Mesendoderm (in vitro differentiated cells): ENCODE data around the gene TMEM221. TPM values are rescaled to one million over a fixed set of nuclear protein-coding genes. Genes with fewer than 3 reads are reported as not detected.

Experiments used
- DNase-seq: peaks from one replicate; pipeline ENCODE4 v3.0.0; 2013
- H2AK5ac ChIP-seq: 2 replicates; pipeline ENCODE4 v1.6.1; 2013; ENCODE audit warnings: low read length, inconsistent platforms
- H2BK120ac ChIP-seq: 2 replicates; pipeline ENCODE4 v1.6.1; 2013; ENCODE audit warnings: low read depth, mild to moderate bottlenecking, low read length, moderate library complexity, mixed read lengths
- H2BK15ac ChIP-seq: replicated peaks from 2 replicates; pipeline ENCODE4 v1.6.1; 2013; ENCODE audit warnings: low read depth, mild to moderate bottlenecking, moderate library complexity
- H2BK5ac ChIP-seq: 2 replicates; pipeline ENCODE4 v1.6.1; 2013; ENCODE audit warnings: low read length, inconsistent platforms
- H3K18ac ChIP-seq: 2 replicates; pipeline ENCODE4 v1.6.1; 2013; ENCODE audit warnings: mild to moderate bottlenecking, low read length, mixed read lengths
- H3K23ac ChIP-seq: one replicate; pipeline ENCODE4 v1.6.1; 2013; ENCODE audit warnings: low read length
- H3K27ac ChIP-seq: 2 replicates; pipeline ENCODE4 v1.5.1; 2013; ENCODE audit warnings: low read depth, mild to moderate bottlenecking, inconsistent platforms, low read length, moderate library complexity
- H3K27me3 ChIP-seq: 2 replicates; pipeline ENCODE4 v1.6.1; 2013; ENCODE audit warnings: low read length, control low read depth, mild to moderate bottlenecking, inconsistent platforms; ENCODE audit not compliant: insufficient read depth, poor library complexity
- H3K36me3 ChIP-seq: 2 replicates; pipeline ENCODE4 v1.6.1; 2013; ENCODE audit warnings: low read length, inconsistent platforms; ENCODE audit not compliant: control insufficient read depth, insufficient read depth
- H3K4ac ChIP-seq: one replicate; pipeline ENCODE4 v1.6.1; 2013; ENCODE audit warnings: low read depth, mild to moderate bottlenecking, low read length, moderate library complexity
- H3K4me1 ChIP-seq: 2 replicates; pipeline ENCODE4 v1.6.1; 2013; ENCODE audit warnings: low read depth, low read length, inconsistent platforms; ENCODE audit not compliant: control insufficient read depth
- H3K4me2 ChIP-seq: 2 replicates; pipeline ENCODE4 v1.6.1; 2013; ENCODE audit warnings: low read length
- H3K4me3 ChIP-seq: 2 replicates; pipeline ENCODE4 v1.5.1; 2013; ENCODE audit warnings: mild to moderate bottlenecking, low read length
- H3K56ac ChIP-seq: one replicate; pipeline ENCODE4 v1.6.1; 2013; ENCODE audit warnings: low read length
- H3K79me1 ChIP-seq: 2 replicates; pipeline ENCODE4 v1.6.1; 2013; ENCODE audit warnings: low read length, inconsistent platforms
- H3K79me2 ChIP-seq: 2 replicates; pipeline ENCODE4 v1.6.1; 2013; ENCODE audit warnings: mild to moderate bottlenecking, low read length; ENCODE audit not compliant: control insufficient read depth, insufficient read depth
- H3K9ac ChIP-seq: 2 replicates; pipeline ENCODE4 v1.6.1; 2013; ENCODE audit warnings: low read length, inconsistent platforms
- H4K5ac ChIP-seq: one replicate; pipeline ENCODE4 v1.6.1; 2013; ENCODE audit warnings: low read length
- H4K8ac ChIP-seq: one replicate; pipeline ENCODE4 v1.6.1; 2013; ENCODE audit warnings: low read depth, mild to moderate bottlenecking, control low read depth, low read length, moderate library complexity
- WGBS: extraction: QIAGEN DNeasy Blood & Tissue Kit; methylation state at CpG from one replicate; pipeline ENCODE4 v1.1.7; 2013; ENCODE audit warnings: low lambda C conversion rate, missing lambda C conversion rate; ENCODE audit not compliant: insufficient coverage; ENCODE audit errors: extremely low coverage; 5-methylcytosine and 5-hydroxymethylcytosine counted together
- polyA plus RNA-seq, 2 experiments: library from polyadenylated mRNA; stranded (reverse); fragments of 200-250 nt; gene quantifications; one replicate each; pipeline ENCODE4 v1.2.3, GENCODE V29; 2013

The TMEM221 gene
- polyA plus RNA-seq (2013, experiment 1 of 2), result 0.22 TPM
- polyA plus RNA-seq (2013, experiment 2 of 2), result 0.25 TPM

DNA sequence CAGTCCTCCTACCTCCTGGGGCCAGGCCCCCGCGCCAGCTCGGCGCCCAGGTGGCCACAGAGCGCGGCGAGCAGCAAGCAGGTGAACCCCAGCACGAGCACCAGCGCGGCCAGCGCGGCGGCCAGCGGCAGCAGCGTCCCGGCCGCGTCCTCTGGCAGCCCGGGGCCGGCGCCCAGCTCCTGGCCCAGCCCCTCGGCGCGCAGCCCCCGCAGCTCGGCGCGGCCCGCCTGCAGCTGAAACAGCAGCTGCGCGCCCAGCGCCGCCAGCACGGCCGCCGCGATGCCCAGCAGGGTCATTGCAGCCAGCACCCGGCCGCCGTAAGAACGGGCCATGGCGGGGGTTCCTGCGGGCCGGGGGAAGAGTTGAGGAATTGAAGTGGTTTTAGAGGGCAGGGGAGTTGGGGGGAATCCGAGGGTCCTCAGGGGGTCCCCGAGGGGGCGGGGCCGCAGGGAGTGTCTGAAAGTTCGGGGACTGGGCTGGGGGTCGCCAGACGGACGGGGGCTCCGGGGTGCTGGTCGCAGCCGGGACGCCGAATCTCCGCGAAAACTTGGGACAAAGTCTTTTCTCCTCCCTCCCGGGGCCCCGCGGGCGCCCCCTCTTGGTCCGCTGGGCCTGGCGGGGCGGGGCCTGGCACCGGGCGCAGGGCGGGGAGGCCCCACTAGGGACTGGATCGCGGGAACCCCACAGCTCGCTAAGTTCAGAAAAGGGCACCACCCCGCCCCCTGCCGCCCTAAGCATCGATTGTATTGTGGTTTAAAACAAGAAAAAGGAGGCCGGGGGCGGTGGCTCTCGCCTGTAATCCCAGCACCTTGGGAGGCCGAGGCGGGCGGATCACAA lies at the start of gene TMEM221:
Gene TMEM221, minus strand, starts transcription at position 538 of the 837 bp plus-strand sequence. Its CDS starts 206 bp downstream, at position 332.
- no peak within 1 kb of the TSS for H2BK120ac ChIP-seq
- H4K8ac ChIP-seq, result no peak within 1 kb of the TSS
- no peak within 1 kb of the TSS for H2BK5ac ChIP-seq
- no peak within 1 kb of the TSS for H3K27ac ChIP-seq
- H3K36me3 ChIP-seq, result no peaks in the 10 kb centered on the region
- peak within 1 kb of the TSS; percentile 53 for H3K9ac ChIP-seq
- no peak within 1 kb of the TSS for H4K5ac ChIP-seq
- peak within 1 kb of the TSS; percentile 17 for H3K4me3 ChIP-seq
- no peak within 1 kb of the TSS for H3K4ac ChIP-seq
- no peaks in the 10 kb centered on the region for H3K4me1 ChIP-seq
- H3K4me2 ChIP-seq, result peak within 1 kb of the TSS; percentile 43
- peak within 1 kb of the TSS; percentile 78 for H3K56ac ChIP-seq
- no CpG with 5 or more reads among the region's 81 CpGs for WGBS
- H2AK5ac ChIP-seq, result no peak within 1 kb of the TSS
- H3K27me3 ChIP-seq, result peaks cover 2% of the 10 kb centered on the region
- no peaks in the 10 kb centered on the region for H3K79me1 ChIP-seq
- H2BK15ac ChIP-seq, result no peak within 1 kb of the TSS
- peak; percentile 66 for DNase-seq
- H3K18ac ChIP-seq, result peak within 1 kb of the TSS; percentile 72
- H3K79me2 ChIP-seq, result no peaks in the 10 kb centered on the region
- H3K23ac ChIP-seq, result no peak within 1 kb of the TSS

DNA sequence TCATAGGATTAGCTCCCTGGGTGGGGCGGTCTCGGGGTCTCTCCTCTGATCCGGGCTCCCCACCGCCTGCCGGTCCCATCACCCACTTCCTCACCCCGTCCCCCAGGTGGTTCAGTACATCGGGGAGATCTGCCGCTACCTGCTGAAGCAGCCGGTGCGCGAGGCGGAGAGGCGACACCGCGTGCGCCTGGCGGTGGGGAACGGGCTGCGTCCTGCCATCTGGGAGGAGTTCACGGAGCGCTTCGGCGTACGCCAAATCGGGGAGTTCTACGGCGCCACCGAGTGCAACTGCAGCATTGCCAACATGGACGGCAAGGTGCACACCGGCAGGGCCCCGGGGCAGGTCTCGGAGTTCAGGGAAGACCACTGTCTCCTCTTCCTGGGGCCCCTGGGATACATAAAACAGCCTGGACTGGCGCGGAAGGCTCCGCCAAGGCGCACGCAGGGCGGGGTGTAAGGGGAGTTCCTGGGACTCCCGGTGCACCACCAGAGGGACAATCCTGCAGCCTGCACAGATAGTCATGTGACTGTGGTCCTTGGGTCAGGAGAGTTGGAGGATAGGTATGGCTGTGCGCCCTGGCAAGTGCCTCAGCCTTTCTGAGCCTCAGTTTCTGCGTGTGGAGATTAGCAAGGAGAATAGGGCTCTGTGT lies 48.8 kb upstream of the TMEM221 start:
- Histone ChIP-seq H4K8ac (no peak overlapping the region), H3K36me3 (no peaks in the 10 kb centered on the region), H3K4me1 (peaks cover 3% of the 10 kb centered on the region), H3K79me1 (no peaks in the 10 kb centered on the region), H2BK5ac (no peak overlapping the region), H3K4me2 (no peak overlapping the region), H2BK15ac (no peak overlapping the region), H3K23ac (no peak overlapping the region), H3K4ac (no peak overlapping the region), H2BK120ac (no peak overlapping the region), H3K56ac (no peak overlapping the region), H4K5ac (no peak overlapping the region), H2AK5ac (no peak overlapping the region), H3K9ac (no peak overlapping the region), H3K4me3 (no peak overlapping the region), H3K27me3 (no peaks in the 10 kb centered on the region), H3K27ac (no peak overlapping the region), H3K18ac (no peak overlapping the region), H3K79me2 (no peaks in the 10 kb centered on the region)
- DNase-seq, result no peak
- no CpG with 5 or more reads among the region's 41 CpGs for WGBS

- Histone ChIP-seq H3K27ac (no peak overlapping the region), H4K5ac (no peak overlapping the region), H3K79me1 (no peaks in the 10 kb centered on the region), H4K8ac (no peak overlapping the region), H3K4me1 (peaks cover 3% of the 10 kb centered on the region), H3K56ac (no peak overlapping the region), H3K36me3 (no peaks in the 10 kb centered on the region), H3K4me3 (no peak overlapping the region), H2BK15ac (no peak overlapping the region), H3K4ac (no peak overlapping the region), H3K18ac (no peak overlapping the region), H3K23ac (no peak overlapping the region), H3K9ac (no peak overlapping the region), H2AK5ac (no peak overlapping the region), H3K27me3 (no peaks in the 10 kb centered on the region), H2BK5ac (no peak overlapping the region), H3K4me2 (no peak overlapping the region), H2BK120ac (no peak overlapping the region), H3K79me2 (no peaks in the 10 kb centered on the region)
- no CpG with 5 or more reads among the region's 14 CpGs for WGBS
- DNase-seq, result peak; percentile 88
These were observed 48.0 kb upstream of the TMEM221 start for GRCh38 chr19:17496337-17496997.

DNA sequence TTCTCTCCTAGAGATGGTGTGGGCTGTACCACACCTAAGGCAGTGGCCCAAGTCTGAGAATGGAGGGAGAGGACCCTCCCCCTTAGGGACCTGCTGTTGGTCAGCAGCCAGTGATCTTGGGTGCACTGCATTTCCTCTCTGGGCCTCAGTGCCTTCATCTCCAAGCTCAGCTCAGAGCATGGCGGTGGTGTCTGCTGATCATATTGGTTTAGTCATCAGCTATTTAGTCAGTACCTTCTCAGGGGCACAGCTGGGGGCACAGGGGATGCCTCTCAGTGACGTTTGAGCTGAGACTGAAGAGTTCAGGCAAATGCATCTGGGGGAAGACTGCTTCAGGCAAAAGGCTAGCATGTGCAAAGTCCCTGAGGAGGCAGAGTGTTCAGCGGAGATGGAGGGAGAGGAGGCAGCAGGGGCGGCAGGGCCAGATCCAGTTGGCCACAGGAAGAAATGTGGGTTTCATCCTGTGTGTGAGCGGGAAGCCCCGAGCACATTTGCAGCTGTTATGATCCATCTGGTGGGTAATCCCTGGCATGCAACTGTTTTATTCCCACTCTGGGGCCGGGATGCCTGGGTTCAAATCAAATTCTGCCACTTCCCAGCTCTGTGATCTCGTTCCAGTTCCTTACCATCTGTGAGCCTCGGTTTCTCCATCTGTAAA lies 47.3 kb upstream of the TMEM221 start:
- Histone ChIP-seq H3K4ac (no peak overlapping the region), H3K4me3 (no peak overlapping the region), H4K5ac (no peak overlapping the region), H3K79me1 (no peaks in the 10 kb centered on the region), H3K36me3 (no peaks in the 10 kb centered on the region), H3K9ac (no peak overlapping the region), H3K27me3 (no peaks in the 10 kb centered on the region), H3K27ac (no peak overlapping the region), H2BK5ac (no peak overlapping the region), H3K23ac (no peak overlapping the region), H2AK5ac (no peak overlapping the region), H4K8ac (no peak overlapping the region), H2BK120ac (no peak overlapping the region), H3K56ac (no peak overlapping the region), H3K79me2 (no peaks in the 10 kb centered on the region), H3K4me2 (no peak overlapping the region), H3K4me1 (peaks cover 3% of the 10 kb centered on the region), H3K18ac (no peak overlapping the region), H2BK15ac (no peak overlapping the region)
- no CpG with 5 or more reads among the region's 9 CpGs for WGBS
- no peak for DNase-seq

DNA sequence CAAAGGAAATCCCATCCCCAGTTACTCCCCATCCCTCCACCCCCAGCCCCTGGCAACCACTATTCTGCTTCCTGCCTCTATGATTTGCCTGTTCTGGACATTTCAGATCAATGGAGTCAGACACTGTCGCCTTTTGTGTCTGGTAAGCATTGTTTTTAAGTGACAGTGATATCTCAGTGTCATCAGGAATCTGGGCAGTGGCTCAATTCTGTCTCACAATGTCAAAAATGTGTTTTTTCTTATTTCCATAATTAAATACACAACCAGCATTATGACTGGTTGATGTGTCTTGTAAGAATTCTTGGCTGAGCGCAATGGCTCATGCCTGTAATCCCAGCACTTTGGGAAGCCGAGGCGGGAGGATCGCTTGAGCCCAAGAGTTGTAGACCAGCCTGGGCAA lies 42.8 kb upstream of the TMEM221 start:
- no peak overlapping the region for H4K5ac ChIP-seq
- no peak for DNase-seq
- no peak overlapping the region for H3K4me3 ChIP-seq
- H2BK120ac ChIP-seq, result no peak overlapping the region
- H3K27ac ChIP-seq, result no peak overlapping the region
- no peak overlapping the region for H4K8ac ChIP-seq
- no peak overlapping the region for H3K4me2 ChIP-seq
- no peak overlapping the region for H3K23ac ChIP-seq
- no peak overlapping the region for H3K56ac ChIP-seq
- H2AK5ac ChIP-seq, result no peak overlapping the region
- H3K79me1 ChIP-seq, result no peaks in the 10 kb centered on the region
- no peak overlapping the region for H3K18ac ChIP-seq
- no peak overlapping the region for H2BK5ac ChIP-seq
- no peak overlapping the region for H2BK15ac ChIP-seq
- H3K36me3 ChIP-seq, result no peaks in the 10 kb centered on the region
- no peaks in the 10 kb centered on the region for H3K27me3 ChIP-seq
- peaks cover 6% of the 10 kb centered on the region for H3K4me1 ChIP-seq
- H3K9ac ChIP-seq, result no peak overlapping the region
- H3K79me2 ChIP-seq, result no peaks in the 10 kb centered on the region
- no peak overlapping the region for H3K4ac ChIP-seq
- no CpG with 5 or more reads among the region's 5 CpGs for WGBS
